Heart left ventricle (tissue), 13 donors: ENCODE measurements around the gene CUX1.

Experiments used
- POLR2A ChIP-seq, 2 donors: fragments of 450-650 bp; IDR thresholded peaks; one replicate each; pipeline ENCODE4 v1.6.1; 2017; ENCODE audit warnings: antibody characterized with exemption in 2 of 2, mild to moderate bottlenecking in 2 of 2, moderate library complexity in 2 of 2
- TF ChIP-seq, protein P1 (sequence below), 12 donors: fragments of 200-600 bp; sonication (generic) in 4 of 12; IDR thresholded peaks; one replicate each; pipeline versions ENCODE4 v1.5.0 to v1.8.0; 2018 to 2022; ENCODE audit warnings: antibody characterized with exemption in 12 of 12, mild to moderate bottlenecking in 5 of 12
- donor health status: ischemic (EF 13 %, LVEDD 7.1; RV severe dilation, severe dysfunction).
- donor health status: DM: no; HTN: yes; CAD: no.
- donor health status: DM: no; HTN: no; CAD: no.
- donor health status: ischemic (EF 25% LVEDD 6.9; RV normal size, moderate dysfunction).
- donor health status: ischemic (EF 25% LVEDD 5.7; RV mildly dilated, moderate dysfunction).
- donor health status: ischemic (EF 35%, LVEDD 5.7; RV mildly dilated, moderate dysfunction).
- donor health status: nonischemic (EF 11% LVEDD 7.7; RV severe dilation, severe dysfunction).
- donor health status: DM: yes; HTN: yes; CAD: no.
- donor health status: PGD.
- donor health status: ischemic (EF 29% LVEDD 5.4; RV normal size, mild dysfunction).
- donor health status: nonischemic (EF 23%, LVEDD 6.1; RV moderate dilation, normal function).

DNA sequence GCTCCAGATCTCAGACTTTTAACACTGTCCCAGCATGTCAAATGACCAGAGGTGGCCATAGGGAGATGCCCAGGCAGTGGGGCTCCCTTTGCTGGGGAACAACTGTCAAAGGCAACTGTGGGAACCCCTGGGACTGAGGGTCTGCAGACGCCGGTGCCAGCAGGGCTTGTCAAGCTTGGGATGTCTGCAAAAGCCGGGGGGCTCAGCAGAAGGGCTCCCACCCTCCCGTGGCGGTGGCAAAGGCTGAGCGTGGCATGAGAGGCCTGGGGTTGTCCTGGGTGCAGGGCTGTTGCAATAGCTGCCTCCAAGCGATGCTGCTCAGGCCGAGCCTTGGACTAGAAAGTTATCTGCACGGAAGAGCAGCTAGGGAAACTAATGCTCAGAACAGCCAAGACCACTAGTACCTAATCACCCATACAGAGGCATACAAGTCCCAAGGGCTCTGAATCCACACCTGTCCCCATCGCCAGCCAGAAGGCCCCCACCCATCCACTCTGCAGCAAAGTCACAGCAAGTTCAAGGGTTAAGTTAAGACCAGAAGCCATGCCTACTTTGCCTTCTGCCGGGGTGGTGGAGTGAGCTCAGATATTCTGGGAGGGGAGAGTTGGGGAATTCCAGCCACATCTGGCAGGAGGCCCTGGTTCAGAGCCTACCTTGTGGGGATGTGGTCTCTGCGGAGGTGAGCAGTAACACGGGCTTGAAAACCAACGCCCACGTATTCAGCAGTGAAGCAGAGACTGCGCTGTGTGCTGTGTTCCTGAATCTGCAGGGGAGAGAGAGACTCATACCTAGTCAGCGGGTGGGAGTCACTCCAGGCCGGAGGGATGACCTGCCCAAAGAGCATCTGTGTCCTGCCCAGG, 473.9 kb downstream of the CUX1 start:
- TF ChIP-seq, protein P1, sequence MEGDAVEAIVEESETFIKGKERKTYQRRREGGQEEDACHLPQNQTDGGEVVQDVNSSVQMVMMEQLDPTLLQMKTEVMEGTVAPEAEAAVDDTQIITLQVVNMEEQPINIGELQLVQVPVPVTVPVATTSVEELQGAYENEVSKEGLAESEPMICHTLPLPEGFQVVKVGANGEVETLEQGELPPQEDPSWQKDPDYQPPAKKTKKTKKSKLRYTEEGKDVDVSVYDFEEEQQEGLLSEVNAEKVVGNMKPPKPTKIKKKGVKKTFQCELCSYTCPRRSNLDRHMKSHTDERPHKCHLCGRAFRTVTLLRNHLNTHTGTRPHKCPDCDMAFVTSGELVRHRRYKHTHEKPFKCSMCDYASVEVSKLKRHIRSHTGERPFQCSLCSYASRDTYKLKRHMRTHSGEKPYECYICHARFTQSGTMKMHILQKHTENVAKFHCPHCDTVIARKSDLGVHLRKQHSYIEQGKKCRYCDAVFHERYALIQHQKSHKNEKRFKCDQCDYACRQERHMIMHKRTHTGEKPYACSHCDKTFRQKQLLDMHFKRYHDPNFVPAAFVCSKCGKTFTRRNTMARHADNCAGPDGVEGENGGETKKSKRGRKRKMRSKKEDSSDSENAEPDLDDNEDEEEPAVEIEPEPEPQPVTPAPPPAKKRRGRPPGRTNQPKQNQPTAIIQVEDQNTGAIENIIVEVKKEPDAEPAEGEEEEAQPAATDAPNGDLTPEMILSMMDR (IDR thresholded peaks at IDR 0.05) = no peak
- no peak for TF ChIP-seq POLR2A (IDR thresholded peaks at IDR 0.05)
